HCT116 (cell line): ENCODE data around the gene RPAP3.

Source experiments
- RAD21 ChIP-seq: IDR thresholded peaks from 2 replicates; pipeline ENCODE4 v1.6.1; 2012; ENCODE audit warnings: low read depth, mild to moderate bottlenecking
- TF ChIP-seq, protein P1 (sequence below), 3 experiments: fragments of 200-600 bp in 1 of 3; sonication (generic) in 1 of 3; IDR thresholded peaks in 2 of 3; conservative IDR thresholded peaks in 1 of 3; 2 replicates each; pipeline ENCODE4 v1.5.1; 2012 to 2017; ENCODE audit warnings: low read depth in 2 of 3, low read length in 2 of 3, antibody characterized with exemption in 1 of 3, borderline replicate concordance in 1 of 3, control low read depth in 1 of 3, mild to moderate bottlenecking in 1 of 3, mixed read lengths in 1 of 3, mixed run types in 1 of 3, moderate library complexity in 1 of 3; ENCODE audit not compliant: insufficient read depth in 1 of 3

DNA sequence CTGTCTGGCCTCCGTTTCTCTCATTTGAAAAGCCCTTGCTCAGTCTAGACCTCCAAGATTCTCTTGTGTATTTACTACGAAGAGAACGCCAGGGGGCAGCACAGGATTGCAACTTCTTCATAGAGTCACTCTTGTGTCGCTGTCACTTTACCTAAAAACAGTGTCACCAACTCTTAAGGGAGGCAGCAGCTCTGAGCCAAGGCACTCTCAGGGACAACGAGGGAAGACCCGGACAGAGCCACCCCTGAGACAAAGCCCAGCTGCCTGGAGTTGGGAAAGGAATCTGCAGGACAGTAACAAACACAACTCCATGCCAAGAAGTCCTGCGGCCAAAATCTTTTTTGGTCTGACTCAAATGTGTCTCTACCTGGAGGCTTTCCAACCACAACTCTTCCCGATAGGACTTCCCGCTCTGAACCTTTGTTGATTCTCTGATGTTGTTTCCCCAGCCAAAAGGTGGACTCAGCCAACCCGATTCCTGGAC is 9.6 kb upstream of the RPAP3 start:
- TF ChIP-seq, protein P1, sequence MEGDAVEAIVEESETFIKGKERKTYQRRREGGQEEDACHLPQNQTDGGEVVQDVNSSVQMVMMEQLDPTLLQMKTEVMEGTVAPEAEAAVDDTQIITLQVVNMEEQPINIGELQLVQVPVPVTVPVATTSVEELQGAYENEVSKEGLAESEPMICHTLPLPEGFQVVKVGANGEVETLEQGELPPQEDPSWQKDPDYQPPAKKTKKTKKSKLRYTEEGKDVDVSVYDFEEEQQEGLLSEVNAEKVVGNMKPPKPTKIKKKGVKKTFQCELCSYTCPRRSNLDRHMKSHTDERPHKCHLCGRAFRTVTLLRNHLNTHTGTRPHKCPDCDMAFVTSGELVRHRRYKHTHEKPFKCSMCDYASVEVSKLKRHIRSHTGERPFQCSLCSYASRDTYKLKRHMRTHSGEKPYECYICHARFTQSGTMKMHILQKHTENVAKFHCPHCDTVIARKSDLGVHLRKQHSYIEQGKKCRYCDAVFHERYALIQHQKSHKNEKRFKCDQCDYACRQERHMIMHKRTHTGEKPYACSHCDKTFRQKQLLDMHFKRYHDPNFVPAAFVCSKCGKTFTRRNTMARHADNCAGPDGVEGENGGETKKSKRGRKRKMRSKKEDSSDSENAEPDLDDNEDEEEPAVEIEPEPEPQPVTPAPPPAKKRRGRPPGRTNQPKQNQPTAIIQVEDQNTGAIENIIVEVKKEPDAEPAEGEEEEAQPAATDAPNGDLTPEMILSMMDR (IDR thresholded peaks at IDR 0.05 in 2 of 3, conservative IDR thresholded peaks at IDR 0.05 in 1 of 3; ENCODE audit: borderline replicate concordance in 1 of 3, insufficient read depth in 1 of 3, low read depth in 2 of 3, low read length in 2 of 3), result peak; percentile 70 to 90 (median 86)
- TF ChIP-seq RAD21, result peak; percentile 95
